HG03575 (cell line): Measurements from ENCODE around the gene GNAZ.

ENCODE experiments used
- ATAC-seq: cut with Tn5 transposase; IDR thresholded peaks from one replicate; pipeline ENCODE4 v1.9.1; 2021; ENCODE audit not compliant: unreplicated experiment, insufficient number of reproducible peaks, low FRiP score; ENCODE audit errors: extremely low read depth

GNAZ gene

DNA sequence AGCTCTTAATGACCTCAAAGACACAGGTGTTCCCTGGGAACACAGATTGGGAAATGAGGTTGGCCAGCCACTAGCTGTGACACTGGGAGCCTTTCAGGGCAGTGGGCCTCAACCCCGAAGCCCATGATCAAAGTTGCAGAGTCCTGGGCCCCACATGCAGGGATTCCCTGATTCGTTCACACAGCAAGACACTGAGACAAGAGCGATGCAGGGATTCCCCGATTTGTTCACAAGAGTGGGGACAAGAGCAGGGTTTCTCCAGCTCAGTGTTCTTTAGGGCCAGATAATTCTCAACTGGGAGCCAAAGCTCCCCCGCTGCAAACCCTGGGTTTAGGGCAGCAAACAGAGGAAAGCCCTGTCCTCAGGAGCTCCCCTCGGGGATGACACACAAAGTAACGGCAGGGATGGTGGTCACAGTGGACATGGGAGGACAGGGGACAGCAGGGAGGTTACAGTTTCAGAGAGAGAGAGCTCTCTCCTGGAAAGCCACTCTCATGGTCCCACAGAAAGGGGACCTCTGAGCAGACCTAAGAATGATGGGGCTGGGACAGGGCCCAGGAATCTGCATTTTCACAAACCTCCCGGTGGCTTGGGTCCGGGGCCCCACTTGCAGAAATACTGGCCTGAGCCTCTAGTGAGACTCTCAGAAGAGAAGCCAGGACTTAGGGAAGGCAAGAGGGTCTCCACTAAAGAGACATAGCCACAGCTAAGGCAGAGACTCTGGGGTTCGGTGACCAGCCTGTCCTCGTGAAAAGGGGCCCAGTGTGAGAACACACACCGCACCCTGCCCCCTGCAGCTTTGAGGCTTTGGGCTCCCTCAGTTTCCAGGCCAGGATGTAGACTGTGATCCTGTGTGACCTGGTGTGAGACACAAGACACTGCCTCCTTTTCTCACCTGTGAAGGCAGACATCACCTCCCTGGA lies 7.4 kb upstream of the GNAZ start:
- ATAC-seq, result no peak

DNA sequence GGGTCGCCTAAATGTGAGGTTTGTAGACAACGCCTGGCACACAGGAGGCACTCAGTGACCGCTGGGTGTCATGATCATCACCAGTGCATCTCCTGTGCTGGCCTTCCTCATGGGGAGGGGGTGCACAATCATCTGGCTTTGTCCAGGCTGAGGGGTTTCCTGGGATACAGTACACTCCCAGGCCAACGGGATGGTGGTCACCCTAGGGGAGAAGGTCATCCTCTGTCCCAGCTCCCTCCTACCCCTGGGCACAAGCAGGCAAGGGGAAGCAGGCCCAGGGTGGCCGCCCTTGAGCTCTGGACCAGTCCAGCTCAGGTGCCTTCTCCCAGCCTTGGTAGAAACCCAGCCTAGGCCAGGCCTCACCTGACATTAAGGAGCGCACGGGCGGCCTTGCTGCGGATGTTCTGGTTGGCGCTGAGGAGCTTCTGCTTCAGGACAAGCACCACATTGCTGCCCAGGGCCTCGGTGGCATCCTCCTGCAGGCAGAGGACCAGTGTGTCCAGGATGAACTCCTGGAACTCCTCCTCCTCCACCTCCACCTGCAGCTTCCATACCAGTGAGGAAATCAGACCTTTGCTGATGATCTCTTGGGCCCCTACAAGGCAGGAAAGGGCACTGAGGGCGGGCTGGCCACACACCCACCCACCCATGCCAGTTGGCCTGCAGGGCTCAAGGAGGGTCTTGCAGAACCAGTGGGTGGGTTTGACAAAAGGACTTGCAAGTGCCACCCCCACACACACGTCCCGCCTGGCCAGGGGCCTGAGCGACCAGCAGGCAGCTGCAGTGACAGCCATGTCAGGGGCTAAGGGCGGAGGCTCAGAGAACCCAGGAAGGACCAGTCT lies 6.6 kb upstream of the GNAZ start:
- no peak for ATAC-seq

DNA sequence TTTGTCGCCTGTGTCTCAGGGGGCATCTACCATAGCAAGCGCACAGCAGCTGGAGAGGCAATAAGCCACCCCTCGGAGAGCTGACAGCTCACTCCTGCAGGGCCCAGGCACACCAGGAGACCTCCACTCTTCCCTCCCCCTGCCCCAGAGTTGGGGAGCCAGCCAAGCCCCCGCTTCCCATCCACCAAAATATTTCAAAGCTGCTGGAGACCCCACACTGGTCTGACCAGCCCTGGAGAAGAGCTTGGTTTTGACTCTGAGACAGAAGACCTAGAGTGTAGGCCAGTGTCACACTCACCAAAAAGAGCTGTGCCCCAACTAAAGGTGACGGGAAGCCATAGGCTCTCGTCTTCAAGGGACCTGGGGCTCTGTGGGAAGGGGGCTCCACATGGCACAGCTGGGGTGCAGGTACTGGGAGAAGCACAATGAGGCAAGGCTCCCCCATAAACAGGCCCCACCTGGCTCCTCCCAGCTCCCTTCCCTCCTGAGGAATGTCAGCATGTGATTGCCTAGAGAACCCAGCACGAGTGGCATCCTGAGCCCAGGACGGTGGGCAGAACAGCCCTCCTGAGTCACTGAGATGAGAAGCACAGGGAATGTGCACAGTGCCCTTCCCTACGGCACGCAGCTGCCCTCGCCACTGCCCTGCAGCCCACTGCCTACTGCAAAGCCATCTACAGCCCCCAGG lies 5.8 kb upstream of the GNAZ start:
- ATAC-seq, result no peak

DNA sequence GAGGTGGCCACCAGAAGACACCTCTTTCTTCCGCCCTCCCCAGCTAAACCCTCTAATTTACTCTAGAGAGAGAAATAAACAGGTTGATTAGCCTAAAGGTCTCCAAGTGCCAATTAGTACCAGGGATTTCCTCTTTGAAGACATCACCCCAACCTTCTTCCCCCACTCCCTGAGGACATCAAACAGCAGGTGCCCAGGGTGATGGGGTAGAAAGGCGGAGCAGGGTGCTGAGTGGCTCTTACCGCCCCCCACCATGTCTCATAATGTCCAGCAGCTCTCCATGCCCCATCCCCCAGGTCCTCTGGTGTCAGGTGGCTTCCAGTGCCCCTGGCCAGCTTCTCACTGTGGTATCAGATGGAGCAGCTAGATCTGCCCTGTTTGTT lies 5.3 kb upstream of the GNAZ start:
- no peak for ATAC-seq

DNA sequence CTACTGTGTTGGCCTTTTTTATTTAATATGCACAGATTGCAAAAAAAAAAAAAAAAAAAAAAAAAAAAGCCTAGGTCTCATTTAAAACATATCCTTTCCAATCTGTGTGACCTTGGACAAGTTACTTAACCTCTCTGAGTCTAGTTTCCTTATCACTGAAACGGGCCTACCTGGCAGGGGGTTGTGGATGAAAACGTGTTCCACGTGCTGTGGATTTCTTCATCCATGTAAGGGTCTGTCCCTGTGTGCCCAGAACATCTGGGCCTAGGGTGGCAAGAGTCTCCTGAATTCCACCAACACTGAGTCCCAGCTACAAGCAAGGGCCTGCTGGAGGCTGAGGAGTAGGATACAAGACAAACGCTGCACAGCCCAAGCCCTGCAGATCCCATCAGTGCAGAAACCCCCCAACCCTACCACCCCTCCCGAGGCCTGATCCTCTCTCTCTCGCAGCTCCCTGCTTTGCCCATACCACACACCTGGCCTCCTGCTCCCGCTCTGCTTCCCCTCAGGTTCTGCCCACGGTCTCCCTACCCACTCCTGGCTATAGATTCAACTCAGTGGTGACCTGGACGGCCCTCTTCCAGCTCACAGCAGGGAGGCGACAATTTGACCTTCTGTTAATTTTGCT lies 4.7 kb upstream of the GNAZ start:
- ATAC-seq, result no peak

DNA sequence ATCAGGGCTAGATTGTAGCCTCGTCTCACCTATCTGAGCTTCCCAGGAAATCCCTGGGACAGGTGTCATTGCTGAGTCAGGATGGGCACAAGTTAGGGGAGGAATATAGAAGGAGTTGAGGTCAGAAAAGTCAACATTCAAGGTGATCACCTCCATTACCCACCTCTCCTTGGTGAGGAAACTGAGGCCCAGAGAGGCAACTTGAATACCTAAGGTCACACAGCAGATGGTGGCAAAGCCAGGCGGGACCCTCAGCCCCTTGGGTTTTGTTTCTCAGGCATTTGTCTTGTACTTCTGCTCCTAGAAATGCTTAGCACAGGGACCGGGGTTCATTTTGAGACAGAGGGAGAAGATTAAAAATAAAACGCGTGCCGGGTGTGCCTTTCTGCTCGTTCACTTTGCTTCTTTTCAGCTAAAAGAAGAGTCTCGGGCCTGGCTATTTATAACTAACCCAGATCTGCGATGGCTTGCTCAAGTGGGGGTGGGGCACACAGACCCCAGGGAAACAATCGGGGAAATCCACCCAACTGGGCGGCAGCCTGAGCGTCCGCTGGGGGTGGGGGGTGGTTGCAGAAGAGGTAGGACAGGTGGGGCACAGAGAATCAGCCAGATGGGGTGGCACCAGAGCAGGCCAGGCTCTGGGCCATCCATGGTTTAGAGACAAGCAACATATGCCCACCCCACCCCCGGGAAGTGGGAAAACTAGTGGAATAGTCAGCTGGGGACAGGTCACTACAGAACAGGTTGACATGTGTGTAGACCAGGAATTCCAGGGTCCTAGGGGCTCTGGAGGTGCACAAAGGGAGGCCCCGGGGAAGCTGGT lies 3.9 kb upstream of the GNAZ start:
- ATAC-seq, result no peak

DNA sequence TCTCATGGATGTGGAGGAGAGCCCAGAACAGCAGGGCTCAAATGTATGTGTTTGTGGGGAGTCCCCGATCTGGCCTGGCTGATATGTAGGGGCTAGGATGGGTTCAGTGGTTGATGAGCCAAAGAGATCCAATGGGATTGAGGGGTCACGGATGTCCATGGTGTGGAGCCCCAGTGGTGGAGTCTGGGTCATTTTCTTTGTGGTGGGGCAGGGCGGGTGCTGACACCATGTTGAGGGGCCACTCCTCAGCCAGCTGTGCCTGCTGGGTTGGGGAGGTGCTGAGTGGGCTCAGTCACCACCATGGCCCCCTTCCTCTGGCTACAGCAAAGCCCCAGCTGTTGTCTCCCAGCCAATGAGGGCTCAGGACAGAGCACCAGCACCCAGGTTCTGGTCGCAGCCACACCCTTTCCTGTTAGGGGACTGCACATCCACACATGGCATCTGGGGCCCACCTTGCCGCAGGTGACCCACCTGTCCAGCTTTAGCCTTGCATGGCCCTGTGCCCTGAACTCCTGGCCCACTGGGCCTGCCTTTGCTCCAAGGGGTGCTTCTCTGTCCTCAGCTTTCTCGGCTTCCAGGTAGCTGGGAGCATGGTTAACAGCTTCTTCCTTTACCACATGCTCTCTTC lies 3.2 kb upstream of the GNAZ start:
- ATAC-seq, result no peak

DNA sequence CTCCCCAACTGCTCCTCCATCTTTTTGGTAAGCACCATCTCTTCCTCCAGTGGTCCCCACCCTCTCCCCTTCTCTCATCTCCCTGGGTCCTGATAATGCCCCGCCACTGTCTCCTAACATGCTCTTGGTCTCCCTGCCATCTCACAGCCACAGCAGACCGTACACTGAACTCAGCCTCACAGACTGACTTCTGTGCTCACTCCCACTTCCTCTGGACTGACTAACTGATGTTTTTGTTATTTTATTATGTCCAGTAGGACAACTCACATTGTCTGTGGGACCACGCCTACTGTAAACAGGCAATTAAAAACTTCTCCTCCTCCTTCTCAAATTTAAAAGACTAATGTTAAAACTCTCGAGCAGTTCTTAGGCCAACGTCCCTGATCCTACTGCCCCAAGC lies 2.6 kb upstream of the GNAZ start:
- ATAC-seq, result no peak

DNA sequence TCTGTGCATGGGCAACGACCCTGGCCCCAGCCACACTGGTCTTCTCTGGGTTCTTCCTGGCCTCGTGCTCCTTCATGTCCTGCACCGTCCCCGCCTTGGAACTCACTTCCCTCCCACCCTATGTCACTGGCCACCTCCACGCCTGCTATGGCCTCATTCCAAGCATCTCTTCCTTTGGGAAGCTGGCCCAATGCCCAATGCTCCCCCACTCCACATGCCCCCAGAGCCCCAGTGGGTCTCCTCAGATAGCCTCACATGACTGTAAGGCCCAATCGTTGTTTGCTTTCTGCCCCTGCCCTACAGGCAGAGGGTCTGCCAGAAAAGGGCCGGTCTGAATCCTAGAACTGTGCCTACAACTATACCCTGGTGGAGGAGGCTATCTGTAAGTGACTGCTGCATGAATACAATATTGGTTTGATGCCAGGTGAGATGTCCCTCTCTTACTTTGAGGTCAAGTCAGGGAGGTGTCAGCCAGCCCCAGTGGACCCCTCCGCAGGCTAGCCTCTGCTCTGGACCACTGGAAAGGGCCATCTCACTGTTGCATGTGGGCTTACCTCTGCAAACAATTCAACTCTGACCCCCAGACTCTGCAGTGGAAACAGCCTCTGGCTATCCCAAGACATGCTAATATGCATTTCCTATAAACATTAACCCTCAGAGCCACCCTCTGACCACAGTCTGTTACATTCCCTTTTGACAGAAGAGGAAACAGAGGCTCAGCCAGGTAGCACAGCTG lies 2.1 kb upstream of the GNAZ start:
- no peak for ATAC-seq

DNA sequence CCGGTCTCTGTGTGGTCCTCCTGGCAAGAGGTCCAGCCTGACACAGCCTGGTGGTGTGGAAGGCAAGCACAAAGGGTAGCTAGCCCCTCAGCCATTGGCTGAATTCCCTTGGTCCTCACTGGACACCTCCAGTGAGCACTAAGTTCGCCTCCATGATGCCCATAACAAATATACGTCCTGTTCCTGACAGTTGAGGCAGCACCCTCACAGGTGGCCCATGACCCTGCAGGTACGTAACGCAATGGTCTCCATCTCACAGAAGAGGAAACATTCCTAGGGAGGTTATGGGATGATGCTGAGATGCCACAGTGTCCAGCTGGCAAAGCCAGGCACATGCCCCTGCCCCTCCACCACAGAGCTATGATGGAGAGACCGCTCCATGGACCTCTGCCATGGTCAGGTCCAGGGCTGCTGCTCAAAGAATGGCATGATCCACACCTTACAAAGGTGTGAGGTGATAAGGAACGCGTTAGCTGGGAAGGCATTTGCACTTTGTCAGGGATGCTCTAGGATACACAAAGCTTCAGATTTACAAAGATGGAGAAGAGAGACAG lies 1.4 kb upstream of the GNAZ start:
- ATAC-seq, result no peak

DNA sequence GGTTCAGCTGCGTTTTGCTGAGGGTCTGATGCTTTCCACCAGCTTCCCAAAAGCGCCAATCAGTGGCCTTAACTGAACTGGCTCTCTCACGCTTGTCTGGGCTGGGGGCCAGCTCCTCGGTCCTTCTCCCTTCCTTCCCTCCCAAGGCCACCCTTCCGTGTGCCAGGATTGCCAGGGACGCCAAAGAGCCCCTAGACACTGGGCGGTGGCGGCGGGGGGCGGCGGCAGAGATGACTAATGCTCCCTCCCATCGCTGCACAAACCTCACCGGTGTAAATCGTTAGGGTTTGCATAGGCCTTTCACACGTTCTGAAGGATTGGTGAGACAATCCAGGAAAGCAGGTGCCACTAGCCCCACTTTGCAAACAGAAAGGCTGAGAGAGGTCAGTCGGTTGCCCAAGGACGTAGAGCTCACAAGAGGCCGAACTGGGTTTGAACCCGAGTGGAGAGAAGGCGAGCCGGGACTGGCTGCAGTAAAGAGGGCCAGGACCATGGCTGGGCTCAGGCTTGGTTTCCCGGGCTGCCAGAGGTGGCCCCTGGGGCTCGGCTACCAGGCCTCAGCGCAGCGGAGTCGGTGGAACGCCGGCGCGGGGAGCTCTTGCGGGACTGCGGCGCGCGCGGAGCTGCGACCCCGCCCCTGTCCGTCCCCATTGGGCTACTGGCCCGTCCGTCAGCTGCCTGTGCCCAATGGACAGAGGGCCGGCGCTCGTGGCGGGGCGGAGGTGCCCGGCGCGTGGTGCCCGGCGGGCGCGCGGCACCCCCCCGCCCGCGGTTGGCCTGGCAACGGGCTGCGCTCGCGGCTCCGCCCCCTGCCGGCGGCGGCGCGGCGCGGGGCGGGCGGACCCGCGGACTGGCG lies 589 bp upstream of the GNAZ start:
- ATAC-seq, result no peak

DNA sequence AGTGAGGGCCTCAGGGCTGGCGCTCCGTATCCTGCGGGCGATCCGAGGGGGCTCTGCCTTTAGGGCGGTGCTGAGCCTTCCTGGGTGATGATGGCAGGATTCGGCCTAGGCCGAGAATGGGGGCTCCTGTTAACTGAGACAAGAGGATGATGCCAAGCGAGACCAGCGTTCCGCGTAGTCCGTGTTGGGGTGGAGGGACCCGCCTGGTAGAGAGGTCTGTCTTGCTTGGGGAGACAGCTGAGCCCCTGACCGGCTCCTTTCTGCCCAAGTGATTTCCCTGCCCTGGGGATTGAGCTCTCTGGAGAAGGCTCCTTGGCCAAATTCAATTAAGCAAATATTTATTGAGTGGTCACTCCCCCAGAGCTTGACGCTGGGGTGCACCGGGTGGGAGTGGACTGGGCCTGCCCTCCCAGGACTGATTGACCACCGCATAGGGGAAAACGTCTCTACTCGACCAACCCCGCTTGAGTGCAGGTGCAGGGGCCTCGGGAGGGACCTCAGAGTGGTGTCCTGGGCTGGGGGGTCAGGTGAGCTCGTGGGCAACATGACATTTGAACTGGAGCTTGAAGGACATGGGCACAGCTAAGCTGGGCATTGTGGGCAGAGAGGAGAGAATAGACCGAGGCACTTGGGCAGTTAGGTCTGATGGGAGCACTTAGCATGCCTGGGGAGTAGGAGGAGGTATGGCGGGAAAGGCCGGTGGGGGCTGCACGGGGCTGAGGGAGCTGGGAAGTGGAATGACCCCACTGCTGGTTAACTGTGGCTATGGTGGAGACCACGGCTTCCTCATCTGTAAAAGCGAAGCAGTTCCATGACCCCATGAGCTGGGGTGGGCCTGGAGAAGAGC lies 1.1 kb downstream of the GNAZ start:
- ATAC-seq, result no peak

DNA sequence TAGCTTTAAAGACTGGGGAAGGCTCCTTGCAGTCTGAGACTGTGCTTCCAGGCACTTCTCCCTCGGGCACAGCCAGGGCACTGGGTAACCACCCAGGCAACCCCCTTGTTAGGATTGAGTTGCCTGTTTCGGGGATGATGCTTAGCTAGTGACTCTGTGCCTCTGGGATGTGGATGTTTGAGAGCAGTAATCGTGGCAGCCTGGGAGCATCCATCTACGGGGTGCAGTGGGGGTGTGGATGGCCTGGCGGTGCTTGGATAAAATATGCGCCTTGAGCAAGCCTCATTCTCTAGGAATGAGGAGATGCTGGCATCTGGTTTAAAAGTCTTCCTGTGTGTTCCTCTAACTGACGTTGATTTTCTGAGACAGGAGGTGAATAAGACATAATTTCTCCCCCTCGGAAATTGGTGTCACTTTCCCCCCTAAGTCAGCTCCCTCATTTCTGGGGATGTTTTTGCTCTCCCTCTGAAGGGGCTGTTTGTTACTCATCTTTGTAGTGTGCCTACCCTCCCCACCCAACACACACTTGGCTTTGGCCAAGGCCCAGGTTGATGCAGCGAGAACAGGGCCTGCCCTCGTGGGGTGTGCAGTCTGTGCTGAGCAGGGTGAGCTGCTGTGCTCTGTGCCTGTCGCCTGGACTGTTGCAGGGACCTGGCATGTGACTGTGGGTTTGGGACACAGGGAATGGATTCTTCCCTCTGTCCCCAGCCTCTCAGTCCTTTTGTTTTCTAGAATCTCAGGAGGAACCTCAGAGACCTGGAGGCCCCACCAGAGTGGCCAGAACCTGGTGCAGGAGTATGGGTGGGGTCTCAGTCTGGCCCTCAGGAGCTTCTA lies 2.0 kb downstream of the GNAZ start:
- ATAC-seq, result no peak

DNA sequence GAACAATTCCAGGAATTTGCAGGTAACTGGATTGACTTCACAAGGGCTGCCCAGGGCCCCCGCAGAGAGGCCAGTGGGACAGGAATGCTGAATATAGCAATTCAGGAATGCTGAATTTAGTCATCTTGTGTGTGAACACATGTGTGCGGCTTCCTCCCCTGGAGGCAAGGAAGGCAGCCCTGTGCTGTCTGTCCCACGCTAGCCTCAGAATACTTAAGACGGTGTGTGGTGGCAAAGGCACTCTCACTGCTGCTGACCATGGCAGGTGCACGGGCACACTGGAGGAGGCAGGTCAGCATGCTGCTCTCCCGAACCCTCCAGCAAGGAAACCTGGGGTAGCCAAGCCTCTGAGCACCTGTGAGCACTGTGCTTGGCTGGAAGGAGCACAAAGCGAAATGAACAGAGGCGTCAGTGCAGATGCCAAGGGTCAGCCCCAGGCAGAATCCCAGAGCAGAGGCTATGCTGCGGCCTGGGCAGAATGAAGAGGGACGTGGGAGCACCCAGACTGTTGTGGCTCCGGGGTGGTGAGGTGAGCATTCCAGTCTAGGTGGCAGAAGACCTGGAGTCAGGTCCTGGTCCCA lies 2.7 kb downstream of the GNAZ start:
- no peak for ATAC-seq
